HG02852 (cell line): ENCODE results near the gene CXorf49.
"Not testable (repeated sequence)": the region's sequence is repeated elsewhere in the genome, so short reads cannot be mapped to it uniquely, and the experiment has no call there.

Source experiments
- ATAC-seq: cut with Tn5 transposase; IDR thresholded peaks from one replicate; pipeline ENCODE4 v1.9.1; 2021; ENCODE audit warnings: mild to moderate bottlenecking, moderate library complexity; ENCODE audit not compliant: unreplicated experiment

The CXorf49 gene

GRCh38 chrX:71675636-71676035 lies 42.4 kb downstream of the CXorf49 start:
- ATAC-seq, result not testable (repeated sequence)

GRCh38 chrX:71671938-71672337 lies 46.1 kb downstream of the CXorf49 start:
- ATAC-seq, result no peak

GRCh38 chrX:71671043-71671780 lies 46.9 kb downstream of the CXorf49 start:
- no peak for ATAC-seq

GRCh38 chrX:71669947-71670346 lies 48.1 kb downstream of the CXorf49 start:
- not testable (repeated sequence) for ATAC-seq

DNA sequence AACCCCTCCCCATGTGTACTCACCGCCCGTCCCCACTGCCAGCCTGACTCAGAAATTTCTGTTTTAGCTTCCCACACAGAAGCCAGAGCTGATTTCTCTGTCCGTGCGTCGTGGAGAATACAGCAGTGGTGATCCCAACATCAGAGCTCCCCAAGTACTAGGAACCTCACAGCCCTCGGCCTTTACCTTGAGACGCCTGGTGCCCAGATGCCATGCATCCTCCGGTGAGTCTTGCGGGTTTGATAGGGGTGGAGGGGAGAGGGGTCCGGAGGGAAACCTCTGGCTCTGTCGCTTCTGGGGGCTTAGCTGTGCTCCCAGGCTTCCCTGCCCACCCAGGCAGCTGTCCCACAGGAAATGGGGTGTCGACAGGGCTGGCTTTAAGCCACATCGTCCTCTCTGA lies 48.6 kb downstream of the CXorf49 start:
- no peak for ATAC-seq

DNA sequence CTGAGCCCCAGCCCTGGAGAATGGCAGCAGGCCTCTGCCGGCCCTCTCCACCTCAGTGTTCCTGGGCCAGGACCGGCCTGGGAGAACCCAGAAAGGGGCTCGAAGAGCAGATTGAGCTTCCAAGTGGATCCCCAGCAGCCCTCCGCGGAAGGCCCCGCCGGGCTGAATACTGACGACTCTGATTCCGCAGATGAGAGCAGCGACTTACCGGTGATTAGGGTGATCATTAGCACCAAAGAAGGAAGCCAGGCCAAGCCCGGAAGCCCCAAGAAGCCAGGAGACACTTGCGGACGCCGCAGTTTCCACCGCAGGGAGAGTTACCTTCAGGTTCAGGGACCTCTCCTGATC lies 49.9 kb downstream of the CXorf49 start:
- no peak for ATAC-seq

- ATAC-seq, result no peak
Measured at GRCh38 chrX:71667328-71668247, 50.5 kb downstream of the CXorf49 start, which contains the start of gene LOC101059915. Gene LOC101059915, plus strand, starts transcription at chrX:71667546.

DNA sequence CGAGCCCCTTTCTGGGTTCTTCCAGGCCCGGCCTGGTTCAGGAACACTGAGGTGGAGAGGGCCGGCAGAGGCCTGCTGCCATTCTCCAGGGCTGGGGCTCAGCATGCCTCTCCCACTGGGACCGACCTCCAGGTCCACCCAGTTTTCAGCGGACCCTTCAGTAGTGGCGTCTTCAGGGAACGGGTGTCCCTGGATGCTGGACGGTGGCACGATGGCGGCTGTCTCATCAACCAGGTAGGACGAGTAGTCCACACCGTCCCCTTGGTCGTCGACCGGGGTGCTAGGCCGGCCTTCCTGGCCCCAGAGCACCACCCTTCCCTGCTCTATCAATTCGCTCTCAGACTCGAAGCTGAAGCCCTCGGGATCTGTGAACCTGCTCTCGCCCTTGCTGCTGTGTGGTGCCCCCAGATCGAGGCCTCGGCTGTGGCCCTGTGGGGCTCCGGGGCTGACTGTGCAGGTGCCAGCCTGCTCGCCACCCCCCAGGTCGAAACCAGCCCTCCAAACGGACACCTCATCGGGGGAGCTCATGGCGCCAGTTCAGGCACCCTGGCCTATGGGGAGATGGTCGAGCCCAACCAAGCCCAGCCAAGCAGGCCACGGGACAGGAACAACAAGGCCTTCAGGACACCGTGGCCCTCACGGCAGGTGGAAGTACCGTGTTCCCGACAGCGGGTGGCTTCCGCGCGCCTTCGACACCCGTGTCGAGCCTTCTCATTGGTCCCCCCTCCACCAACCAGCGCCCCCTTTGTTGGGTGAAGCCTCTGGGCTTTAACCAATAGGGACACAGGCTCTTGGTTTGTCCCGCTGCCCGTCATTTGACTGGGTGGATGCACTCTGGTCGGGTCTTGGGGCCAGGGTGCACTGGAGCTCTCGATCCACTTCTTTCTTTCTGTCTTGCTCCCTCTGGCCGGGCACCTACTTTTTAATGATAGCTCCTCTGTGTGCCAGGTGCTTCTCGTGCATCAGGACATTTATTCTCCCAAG lies 51.6 kb downstream of the CXorf49 start:
- no peak for ATAC-seq

GRCh38 chrX:71665747-71666146 lies 52.3 kb downstream of the CXorf49 start:
- no peak for ATAC-seq

GRCh38 chrX:71664889-71665491 lies 53.1 kb downstream of the CXorf49 start:
- ATAC-seq, result no peak
